ENCODE data around the gene TP53TG5. TPM values are rescaled to one million over a fixed set of nuclear protein-coding genes. Genes with fewer than 3 reads are reported as not detected.

TP53TG5 gene
- total and polyA plus RNA-seq, 2 of the 8 experiments (the other 6 are each of a cell fraction or from before 2014, with no cell fraction given) = not detected

DNA sequence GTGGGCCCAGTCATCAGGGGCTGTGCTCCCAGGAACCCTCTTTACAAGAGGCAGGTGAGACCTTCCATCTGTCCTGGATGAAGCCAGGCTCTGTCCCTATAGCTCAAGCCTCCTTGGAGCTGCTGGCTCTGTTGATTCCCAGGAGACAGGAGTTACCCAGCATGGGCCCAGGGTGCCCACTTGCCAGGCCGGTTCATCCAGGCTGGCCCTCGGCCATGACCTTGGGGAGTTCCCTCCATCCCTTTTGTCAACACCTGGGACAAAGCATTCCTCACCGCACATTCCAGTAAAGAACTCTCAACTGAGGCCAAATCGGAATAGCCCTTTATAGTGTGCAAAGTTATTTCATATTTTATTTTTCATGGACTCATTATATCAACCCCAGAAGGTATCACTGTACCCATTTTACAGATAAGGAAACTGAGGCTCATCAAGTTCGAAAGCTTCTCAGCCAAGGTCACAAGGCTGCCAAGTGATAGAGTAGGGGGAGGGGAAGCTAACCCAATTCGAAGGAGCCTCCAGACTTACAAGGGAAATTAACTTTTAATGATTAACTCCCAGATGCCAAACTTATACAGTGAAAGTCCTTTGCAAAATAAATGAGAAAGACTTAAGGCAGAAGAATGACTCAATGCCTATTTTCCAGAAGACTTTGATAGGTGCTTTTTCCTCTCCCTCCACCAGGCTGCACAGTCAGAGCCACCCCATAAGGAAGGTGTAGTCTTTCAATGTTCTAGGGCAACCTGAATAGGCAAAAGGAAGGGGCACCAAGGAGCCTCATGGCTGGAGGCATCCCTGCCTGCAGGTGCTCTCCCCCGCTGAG lies 48.4 kb downstream of the TP53TG5 start:
- Histone ChIP-seq H3K56ac (replicated peaks; ENCODE audit: insufficient read length, low read depth, low read length) (no peak overlapping the region), H3K4me3 (ENCODE audit: extremely low read depth in 1 of 4, insufficient read depth in 2 of 4, low read depth in 3 of 4, low read length in 4 of 4) (no peak overlapping the region), H3K27ac (ENCODE audit: low read depth, low read length) (no peak overlapping the region), H3K79me1 (ENCODE audit: low read depth, low read length) (no peaks in the 10 kb centered on the region), H3K23me2 (ENCODE audit: low read depth, low read length) (no peaks in the 10 kb centered on the region), H4K20me1 (replicated peaks in 1 of 2; ENCODE audit: control insufficient read depth in 1 of 2, insufficient read depth in 2 of 2, low read length in 2 of 2) (peaks cover 1 to 4% of the 10 kb centered on the region in 2 experiments), H2BK20ac (ENCODE audit: low read length) (no peak overlapping the region), H3K4ac (replicated peaks; ENCODE audit: insufficient read length, low read depth, low read length) (no peak overlapping the region), H3K18ac (ENCODE audit: extremely low read depth, low read length) (no peak overlapping the region), H2BK12ac (ENCODE audit: low read depth, low read length) (no peak overlapping the region), H2BK120ac (replicated peaks; ENCODE audit: low read depth, low read length) (no peak overlapping the region), H2AFZ (ENCODE audit: low read length) (no peak overlapping the region), H4K5ac (ENCODE audit: insufficient read length, low read depth, low read length) (no peak overlapping the region), H4K91ac (replicated peaks; ENCODE audit: insufficient read length, low read length) (no peak overlapping the region), H3K27me3 (replicated peaks in 1 of 4; ENCODE audit: control insufficient read depth in 3 of 4, extremely low read depth in 1 of 4, insufficient read depth in 3 of 4, low read length in 3 of 4) (no peaks in the 10 kb centered on the region), H3K4me2 (ENCODE audit: insufficient read depth in 1 of 2, low read depth in 2 of 2, low read length in 2 of 2) (no peak overlapping the region), H4K8ac (ENCODE audit: extremely low read depth, insufficient read depth, low read length) (no peak overlapping the region), H3K9ac (replicated peaks in 1 of 4; ENCODE audit: extremely low read depth in 1 of 4, low read depth in 3 of 4, low read length in 3 of 4) (no peak overlapping the region), H3K23ac (ENCODE audit: insufficient read length) (no peak overlapping the region), H3K14ac (ENCODE audit: insufficient read length) (no peak overlapping the region), H2BK15ac (ENCODE audit: low read length) (no peak overlapping the region), H2AK5ac (ENCODE audit: low read depth, low read length) (no peak overlapping the region), H2BK5ac (ENCODE audit: low read depth, low read length) (no peak overlapping the region), H3K79me2 (ENCODE audit: control insufficient read depth in 1 of 2, insufficient read depth in 2 of 2, low read length in 2 of 2) (0 out of 4 replicates have a peak, but pooled peaks cover 0 to under 1% of the 10 kb centered on the region in 2 experiments), H3K4me1 (replicated peaks in 1 of 4; ENCODE audit: control insufficient read depth in 3 of 4, insufficient read depth in 4 of 4, low read length in 3 of 4) (no peaks in the 10 kb centered on the region; a peak in 1 of 7 replicates), H3K9me3 (ENCODE audit: insufficient read depth in 2 of 2, low read depth in 1 of 2, low read length in 1 of 2) (no peaks in the 10 kb centered on the region), H3K36me3 (ENCODE audit: control insufficient read depth in 2 of 4, insufficient read depth in 4 of 4, low read length in 3 of 4) (peaks cover 8 to 51% (median 36%) of the 10 kb centered on the region in 4 experiments)
- ChIA-PET CTCF (ENCODE audit: partially characterized antibody) (interaction anchor here (0.9 to 2.1 kb wide), 7 partner anchors 11 to 107 kb away, joined by 3 to 10 read pairs (median 3); no protein-coding TSS in a partner anchor), POLR2A (ENCODE audit: partially characterized antibody) (no interaction called here)
- TF ChIP-seq EP300 (IDR thresholded peaks at IDR 0.05; ENCODE audit: borderline replicate concordance in 1 of 2, low read depth in 2 of 2, low read length in 2 of 2) (no peak), ZNF274 (IDR thresholded peaks at IDR 0.05; ENCODE audit: borderline replicate concordance, extremely low read depth, low read length) (no peak), SP2 (IDR thresholded peaks at IDR 0.05; ENCODE audit: low read length) (no peak), KDM1A (IDR thresholded peaks at IDR 0.05; ENCODE audit: borderline replicate concordance, low read length) (peak; percentile 62; the same call in 1 of the 2 replicates), YY1 (IDR thresholded peaks at IDR 0.05; ENCODE audit: low read depth, low read length) (no peak), MAFK (IDR thresholded peaks at IDR 0.05; ENCODE audit: low read depth, low read length) (no peak), SUZ12 (IDR thresholded peaks at IDR 0.05; ENCODE audit: low read length) (no peak), TAF7 (optimal IDR thresholded peaks at IDR 0.05; ENCODE audit: borderline replicate concordance, low read depth, low read length) (no peak)
- WGBS, 2 experiments (ENCODE audit: extremely low coverage in 1 of 2, insufficient coverage in 1 of 2, insufficient read length in 1 of 2, insufficient replicate concordance in 2 of 2, low coverage in 1 of 2, low lambda C conversion rate in 2 of 2, missing lambda C conversion rate in 1 of 2) = 90% methylated on average over 7 of the region's 7 CpGs; no CpG with 5 or more reads in 1 of the 2 experiments
- DNase-seq (ENCODE audit: low read depth in 1 of 2, low spot score in 2 of 2) = no peak
- no peak for FAIRE-seq

Measured in H1 (cell line).